K562 (cell line): ENCODE results near the gene GALNS.

Source experiments
- PHB2 ChIP-seq: fragments of 450-650 bp; IDR thresholded peaks from 2 replicates; pipeline ENCODE4 v1.6.1; 2017; ENCODE audit warnings: low read depth
- POLR2A ChIP-seq: fragments of 450-650 bp; conservative IDR thresholded peaks from 2 replicates; pipeline ENCODE4 v1.6.1; 2016
- REST ChIP-seq, 2 experiments: fragments of 450-650 bp; formaldehyde crosslinking in 1 of 2; IDR thresholded peaks; 2 replicates each; pipeline versions ENCODE4 v1.4.0 to v1.6.1; 2014 to 2020; ENCODE audit warnings: mild to moderate bottlenecking in 2 of 2, borderline replicate concordance in 1 of 2, low read depth in 1 of 2
- ZBTB7A ChIP-seq: IDR thresholded peaks from 2 replicates; pipeline ENCODE4 v1.6.1; 2011; ENCODE audit warnings: low read depth, mild to moderate bottlenecking, low read length, moderate library complexity, borderline replicate concordance; ENCODE audit not compliant: control insufficient read depth
- ZNF282 ChIP-seq: sonication (generic); formaldehyde crosslinking; IDR thresholded peaks from 2 replicates; pipeline ENCODE4 v1.8.1; 2023; ENCODE audit warnings: missing genetic modification reagents

GRCh38 chr16:88787579-88788314, 69.0 kb downstream of the GALNS start:
- no peak for TF ChIP-seq PHB2
- TF ChIP-seq ZBTB7A = no peak
- TF ChIP-seq ZNF282 (CRISPR knock-in tag) = no peak
- no peak for TF ChIP-seq REST (IDR thresholded peaks at IDR 0.05; ENCODE audit: borderline replicate concordance)
- no peak for TF ChIP-seq REST (CRISPR knock-in tag; IDR thresholded peaks at IDR 0.05; ENCODE audit: low read depth)
- TF ChIP-seq POLR2A = no peak
